ENCODE data around the gene CTNNA3.

CTNNA3 gene

GRCh38 chr10:66301078-66301477, 1394.9 kb downstream of the CTNNA3 start:
- DNase-seq (ENCODE audit: low read depth, low spot score), result no peak
- no peak overlapping the region for H3K27ac ChIP-seq

GRCh38 chr10:66295602-66296001, 1400.4 kb downstream of the CTNNA3 start:
- no peak overlapping the region for H3K27ac ChIP-seq
- no peak for DNase-seq (ENCODE audit: low read depth, low spot score)

DNA sequence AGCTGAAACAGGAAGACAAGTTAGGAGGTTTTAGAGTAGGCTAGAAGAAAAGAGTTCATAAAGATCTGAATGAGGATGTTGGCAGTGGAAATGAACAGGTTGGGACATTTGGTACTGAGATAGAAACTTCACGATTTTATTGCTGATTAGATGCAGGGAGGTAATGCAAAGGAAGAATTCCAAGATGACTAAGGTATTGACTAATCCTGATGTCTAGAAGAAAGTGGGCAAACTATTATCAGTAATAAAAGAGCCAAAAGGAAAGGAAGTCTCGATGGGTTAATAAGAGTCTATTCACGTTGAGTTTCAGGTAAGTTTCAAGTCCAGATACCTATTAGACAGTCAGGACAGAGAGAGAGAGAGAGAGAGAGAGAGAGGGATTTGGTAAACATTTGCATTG, 1401.5 kb downstream of the CTNNA3 start:
- no peak for DNase-seq (ENCODE audit: low read depth, low spot score)
- no peak overlapping the region for H3K27ac ChIP-seq

GRCh38 chr10:66292922-66293321, 1403.1 kb downstream of the CTNNA3 start:
- DNase-seq (ENCODE audit: low read depth, low spot score), result no peak
- no peak overlapping the region for H3K27ac ChIP-seq

DNA sequence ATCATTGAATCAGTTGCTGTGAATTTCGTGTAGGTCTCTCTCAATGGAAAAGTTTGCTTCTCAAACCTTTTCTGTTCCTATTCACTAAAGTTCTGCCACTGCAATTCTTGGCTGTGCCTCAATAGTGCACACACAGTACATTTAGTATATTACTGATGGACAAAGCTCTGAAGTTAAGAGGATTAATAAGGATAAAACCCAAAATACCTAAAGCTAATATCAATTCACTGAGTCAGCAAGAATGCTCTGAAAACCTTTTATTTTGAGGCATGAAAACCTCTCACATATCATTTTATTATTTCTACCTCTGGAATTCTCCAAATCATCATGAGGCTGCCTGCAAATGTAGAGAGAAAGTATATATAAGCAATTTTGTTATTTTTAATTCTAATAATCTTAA, 1403.5 kb downstream of the CTNNA3 start:
- no peak overlapping the region for H3K27ac ChIP-seq
- DNase-seq (ENCODE audit: low read depth, low spot score), result no peak

DNA sequence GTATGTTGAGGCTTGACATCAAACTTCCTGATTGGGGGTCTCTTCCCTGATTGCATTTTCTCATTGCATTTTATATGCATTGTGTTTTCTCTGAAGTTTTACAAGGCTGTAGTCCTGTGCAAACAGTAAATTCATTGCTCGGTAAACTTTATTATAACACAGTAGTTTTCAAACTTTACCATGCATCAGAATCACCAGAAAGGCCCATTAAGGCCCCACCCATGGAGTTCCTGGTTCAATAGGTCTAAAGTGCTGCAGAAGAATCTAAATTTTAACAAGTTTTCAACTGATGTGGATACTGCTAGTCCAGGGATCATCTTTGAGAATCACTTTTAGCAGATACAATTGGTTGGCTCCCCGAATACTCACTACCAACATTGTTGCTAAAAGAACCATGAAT, 1404.9 kb downstream of the CTNNA3 start:
- DNase-seq (ENCODE audit: low read depth, low spot score), result no peak
- H3K27ac ChIP-seq, result no peak overlapping the region

DNA sequence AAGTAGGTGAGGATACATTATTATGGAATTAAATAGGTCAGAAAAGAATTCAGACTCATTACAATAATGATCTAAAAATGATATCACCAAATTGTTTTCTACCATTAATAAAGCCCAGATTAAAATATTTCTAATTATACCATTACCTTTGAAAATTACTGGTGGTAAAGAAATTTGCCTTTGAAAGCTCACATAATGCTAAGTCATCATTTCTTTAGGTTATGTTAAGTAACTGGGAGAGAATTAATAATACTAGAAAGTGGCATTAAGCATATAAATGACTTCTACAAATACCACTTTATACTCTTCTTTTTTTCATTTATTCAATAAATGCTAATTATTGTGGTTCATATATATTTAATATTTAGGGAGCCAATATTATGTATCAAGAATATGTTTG, 1411.4 kb downstream of the CTNNA3 start:
- no peak for DNase-seq (ENCODE audit: low read depth, low spot score)

GRCh38 chr10:66283874-66284464, 1412.0 kb downstream of the CTNNA3 start:
- H3K27ac ChIP-seq, result no peak overlapping the region
- DNase-seq (ENCODE audit: low read depth, low spot score), result no peak

More for the DNA sequence above, 1411.4 kb downstream of the CTNNA3 start:
- H3K27ac ChIP-seq, result no peak overlapping the region

DNA sequence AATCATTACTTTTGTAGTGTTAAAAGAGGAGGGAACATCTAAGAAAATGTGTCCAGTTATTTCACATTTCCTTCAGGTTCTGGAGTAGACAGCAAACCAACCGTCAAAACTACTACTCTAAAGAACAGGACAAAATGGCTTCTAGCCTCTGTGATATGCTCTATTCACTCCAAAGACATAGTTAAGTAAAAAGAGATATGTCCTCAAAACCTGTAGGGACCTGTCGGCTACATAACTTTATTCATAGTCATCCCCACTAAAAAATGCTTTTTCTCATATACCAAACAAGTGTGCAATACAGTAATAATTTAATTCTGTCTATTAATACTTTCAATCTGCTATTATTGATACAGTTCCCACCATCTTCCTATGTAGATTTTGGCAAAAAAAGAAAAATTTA, 1412.9 kb downstream of the CTNNA3 start:
- no peak for DNase-seq (ENCODE audit: low read depth, low spot score)

DNA sequence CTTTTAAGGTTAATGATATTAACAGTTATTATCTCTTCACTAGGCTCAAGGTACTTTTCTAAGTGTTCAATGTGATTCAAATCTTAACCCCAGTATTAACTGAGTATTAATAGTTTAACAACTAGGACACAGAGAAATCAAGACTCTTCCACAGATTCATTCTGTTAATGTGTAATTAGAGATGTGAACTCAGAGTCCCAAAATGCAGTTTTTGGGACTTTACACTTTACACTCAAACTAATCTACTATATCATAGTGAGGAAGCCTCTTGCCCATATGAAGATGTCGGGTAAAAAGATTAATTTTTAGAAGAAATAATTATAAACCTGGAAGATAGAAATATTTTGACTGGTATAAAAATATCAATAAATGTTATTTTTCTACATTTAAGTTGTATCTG, 1414.7 kb downstream of the CTNNA3 start:
- no peak overlapping the region for H3K27ac ChIP-seq
- DNase-seq (ENCODE audit: low read depth, low spot score), result no peak

More for the DNA sequence above, 1412.9 kb downstream of the CTNNA3 start:
- no peak overlapping the region for H3K27ac ChIP-seq

DNA sequence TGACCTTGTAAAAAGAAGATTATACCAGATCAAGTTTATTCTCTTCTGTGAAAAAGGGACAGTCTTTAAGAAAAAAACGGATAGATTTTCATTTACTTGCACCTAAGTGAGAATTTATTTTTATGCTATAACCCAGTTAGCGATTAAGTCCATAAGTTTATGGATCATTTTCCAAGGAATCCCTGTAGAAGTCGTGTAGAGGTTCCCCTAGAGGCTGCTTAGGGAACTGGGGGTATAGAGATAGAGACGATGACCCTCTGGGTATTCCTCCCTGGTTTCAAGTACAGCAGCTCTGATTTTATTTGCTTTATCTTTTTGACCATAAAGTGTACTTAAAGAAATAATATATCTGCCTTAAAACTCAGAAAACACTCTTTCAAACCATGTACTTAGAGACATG, 1418.5 kb downstream of the CTNNA3 start:
- no peak overlapping the region for H3K27ac ChIP-seq
- DNase-seq (ENCODE audit: low read depth, low spot score), result no peak

DNA sequence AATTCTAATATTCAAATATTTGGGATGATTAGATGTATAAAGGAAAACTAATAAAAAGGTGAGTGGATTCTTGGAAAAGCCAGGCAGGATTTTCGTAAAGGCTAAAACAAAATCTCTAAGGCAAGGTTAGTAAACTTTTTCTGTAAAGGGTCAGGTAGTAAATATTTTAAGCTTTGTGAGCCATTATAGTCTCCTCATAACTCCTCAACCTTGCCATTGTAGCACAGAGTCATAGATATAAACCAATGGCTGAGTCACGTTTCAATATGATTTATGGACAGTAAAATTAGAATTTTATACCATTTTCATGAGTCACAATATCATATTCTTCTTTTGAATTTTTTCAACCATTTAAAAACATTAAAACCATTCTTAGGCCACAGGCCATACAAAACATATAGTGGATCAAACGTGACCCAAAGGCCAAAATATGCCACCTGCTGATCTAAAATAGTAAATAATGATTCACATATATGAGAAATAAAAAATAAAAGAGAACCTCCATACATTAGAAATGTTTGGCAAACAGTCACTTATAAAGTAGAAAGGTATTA, 1422.0 kb downstream of the CTNNA3 start:
- no peak overlapping the region for H3K27ac ChIP-seq
- DNase-seq (ENCODE audit: low read depth, low spot score), result no peak

- DNase-seq (ENCODE audit: low read depth, low spot score), result no peak
Observed at GRCh38 chr10:66265398-66265797, 1430.6 kb downstream of the CTNNA3 start.

GRCh38 chr10:66259836-66260235, 1436.2 kb downstream of the CTNNA3 start:
- DNase-seq (ENCODE audit: low read depth, low spot score), result no peak
- H3K27ac ChIP-seq, result no peak overlapping the region

More at GRCh38 chr10:66265398-66265797, 1430.6 kb downstream of the CTNNA3 start:
- no peak overlapping the region for H3K27ac ChIP-seq

GRCh38 chr10:66258693-66259092, 1437.3 kb downstream of the CTNNA3 start:
- no peak for DNase-seq (ENCODE audit: low read depth, low spot score)
- H3K27ac ChIP-seq, result no peak overlapping the region

DNA sequence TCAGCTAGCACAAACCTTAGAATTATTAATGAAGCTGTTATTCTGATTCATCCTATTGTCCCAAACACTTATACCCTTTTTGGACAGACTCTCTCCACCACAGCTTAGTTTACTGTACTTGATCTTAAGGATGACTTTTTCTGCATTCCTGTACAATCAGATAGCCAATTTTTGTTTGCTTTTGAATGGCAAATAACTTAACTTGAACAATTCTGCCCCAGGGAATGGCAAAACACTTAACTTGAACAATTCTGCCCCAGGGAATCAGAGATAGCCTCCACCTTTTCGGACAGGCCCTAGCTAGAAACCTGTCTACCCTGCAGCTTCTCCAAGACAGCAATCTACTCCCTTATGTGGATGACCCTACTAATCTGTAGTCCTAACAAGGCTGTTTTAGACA, 1438.2 kb downstream of the CTNNA3 start:
- no peak overlapping the region for H3K27ac ChIP-seq
- no peak for DNase-seq (ENCODE audit: low read depth, low spot score)

DNA sequence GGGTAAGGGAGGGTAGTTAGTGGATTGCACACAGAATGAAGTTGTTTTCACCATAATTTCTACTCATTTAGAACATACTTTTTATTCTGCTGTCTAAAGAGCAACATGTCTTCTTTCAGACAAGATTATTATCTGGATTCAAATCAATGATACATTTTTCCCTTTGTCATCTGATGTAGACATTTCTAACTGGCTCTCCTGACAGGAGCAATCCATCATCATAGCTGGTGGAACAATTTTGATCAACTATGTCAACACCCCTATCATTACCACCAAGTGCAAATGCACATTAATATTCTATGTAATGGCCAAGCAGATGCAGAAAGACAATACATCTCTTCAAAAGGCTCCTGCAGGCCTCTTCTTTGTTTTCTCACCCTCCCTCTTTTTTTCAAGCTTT, 1443.0 kb downstream of the CTNNA3 start:
- no peak overlapping the region for H3K27ac ChIP-seq
- DNase-seq (ENCODE audit: low read depth, low spot score), result no peak

GRCh38 chr10:66246177-66246576, 1449.8 kb downstream of the CTNNA3 start:
- no peak overlapping the region for H3K27ac ChIP-seq
- DNase-seq (ENCODE audit: low read depth, low spot score), result no peak

- DNase-seq (ENCODE audit: low read depth, low spot score), result no peak
- no peak overlapping the region for H3K27ac ChIP-seq
Observed at GRCh38 chr10:66244953-66245352, 1451.0 kb downstream of the CTNNA3 start.

DNA sequence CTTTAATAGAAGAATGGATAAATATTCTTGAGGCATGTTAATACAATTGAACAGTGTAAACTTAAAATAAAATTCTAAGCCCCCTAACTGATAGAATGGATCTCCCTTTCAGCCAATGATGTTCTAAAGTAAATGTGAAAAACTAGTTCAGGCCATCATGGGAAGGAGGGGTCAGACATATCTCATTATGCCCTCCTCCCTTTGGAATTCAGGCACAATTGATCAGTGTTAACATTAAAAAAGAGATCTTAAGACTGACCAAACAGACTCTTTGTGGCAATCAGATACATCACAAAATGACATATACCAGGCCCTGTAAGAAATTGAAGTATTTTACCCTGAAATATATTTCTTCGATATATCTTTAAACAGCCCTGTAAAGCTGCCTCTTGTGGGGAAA, 1453.1 kb downstream of the CTNNA3 start:
- no peak for DNase-seq (ENCODE audit: low read depth, low spot score)
- H3K27ac ChIP-seq, result no peak overlapping the region

DNA sequence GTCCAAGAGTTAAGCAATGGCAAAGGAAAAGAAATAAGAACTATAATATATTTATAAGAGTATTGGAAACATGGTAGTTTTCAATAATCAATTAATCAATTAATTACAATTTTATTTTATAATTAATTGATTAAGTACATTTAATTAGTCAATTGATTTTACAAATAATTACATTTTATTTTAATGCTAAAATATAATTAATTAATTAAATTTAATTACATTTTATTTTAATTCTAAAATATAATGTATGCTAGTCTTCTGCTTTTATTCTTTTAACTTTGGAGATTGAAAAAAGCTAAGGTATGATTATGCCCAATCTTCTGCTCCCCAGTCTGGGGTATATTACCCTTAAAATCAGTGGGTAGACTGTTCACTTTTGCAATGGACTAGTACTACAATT, 1456.9 kb downstream of the CTNNA3 start:
- DNase-seq (ENCODE audit: low read depth, low spot score), result no peak
- H3K27ac ChIP-seq, result no peak overlapping the region

DNA sequence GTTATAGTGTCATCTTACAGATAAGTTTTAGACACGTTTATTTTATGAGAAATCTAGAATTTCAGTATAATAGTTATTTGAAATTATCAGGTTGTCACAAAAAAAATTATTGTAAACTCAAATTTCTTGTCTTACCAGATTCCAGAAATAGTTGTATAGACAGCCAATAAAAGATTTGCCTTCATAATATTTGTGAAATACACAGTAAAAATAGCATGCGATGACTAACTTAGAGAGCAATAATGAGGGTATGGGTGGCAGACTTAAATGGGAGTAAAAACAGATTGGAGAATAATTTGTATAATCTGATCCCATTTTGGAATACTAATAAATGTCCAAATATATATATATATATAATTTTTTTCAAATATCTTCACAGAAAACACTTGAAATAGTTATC, 1457.7 kb downstream of the CTNNA3 start:
- no peak overlapping the region for H3K27ac ChIP-seq
- no peak for DNase-seq (ENCODE audit: low read depth, low spot score)

Data from epithelial cell of prostate (primary cell).